Measurements from ENCODE around the gene TRAM2.

The TRAM2 gene

DNA sequence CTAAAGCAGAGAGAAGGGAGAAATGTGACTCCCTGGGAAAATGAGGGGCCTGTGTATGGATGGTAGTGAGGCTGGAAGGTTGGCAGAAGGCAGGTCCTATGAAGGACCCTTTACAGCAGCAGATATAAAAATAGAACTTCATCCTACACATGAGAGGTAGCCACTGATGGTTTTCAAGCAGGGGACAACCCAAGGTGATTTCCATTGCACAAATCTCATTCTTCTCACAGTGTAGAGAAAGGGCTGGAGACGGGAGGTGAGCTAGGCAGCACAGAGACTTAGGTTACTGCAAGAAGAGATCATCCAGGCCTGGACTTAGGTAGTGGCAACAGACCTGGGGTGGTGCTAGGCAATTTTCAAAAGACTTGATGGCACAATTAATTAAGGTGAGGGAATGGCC, 30.7 kb downstream of the TRAM2 start:
- Histone ChIP-seq H3K18ac (ENCODE audit: low read length) (no peak overlapping the region), H3K14ac (ENCODE audit: low read length) (no peak overlapping the region), H3K9ac (ENCODE audit: low read length) (no peak overlapping the region), H4K8ac (ENCODE audit: low read depth, low read length) (no peak overlapping the region), H3K23ac (ENCODE audit: low read length) (no peak overlapping the region), H3K4ac (ENCODE audit: low read depth, low read length) (no peak overlapping the region), H3K4me3 (ENCODE audit: low read depth, low read length) (no peak overlapping the region), H3K79me1 (ENCODE audit: low read length) (peaks cover 2% of the 10 kb centered on the region), H3K36me3 (ENCODE audit: control insufficient read depth in 1 of 2, insufficient read depth in 2 of 2, low read length in 2 of 2) (no peaks in the 10 kb centered on the region), H2BK120ac (ENCODE audit: insufficient read depth, low read length, poor library complexity) (no peak overlapping the region), H3K27me3 (ENCODE audit: insufficient read depth, low read length) (no peaks in the 10 kb centered on the region), H2BK12ac (ENCODE audit: low read length) (no peak overlapping the region), H3K79me2 (ENCODE audit: control insufficient read depth, insufficient read depth, low read length, poor library complexity) (peaks cover 2% of the 10 kb centered on the region), H3K4me1 (ENCODE audit: control insufficient read depth in 1 of 2, insufficient read depth in 2 of 2, low read length in 2 of 2) (peaks cover 20 to 28% of the 10 kb centered on the region in 2 experiments), H2AFZ (ENCODE audit: insufficient read depth, low read length, poor library complexity) (no peak overlapping the region), H3K4me2 (ENCODE audit: low read length) (no peak overlapping the region), H2AK5ac (ENCODE audit: low read length) (no peak overlapping the region), H2BK5ac (ENCODE audit: low read depth, low read length, poor library complexity) (no peak overlapping the region), H4K12ac (ENCODE audit: low read depth, low read length) (no peak overlapping the region), H3K27ac (ENCODE audit: low read depth, low read length) (no peak overlapping the region), H3K9me3 (ENCODE audit: insufficient read depth, low read depth, low read length) (no peaks in the 10 kb centered on the region), H4K91ac (ENCODE audit: low read depth, low read length) (no peak overlapping the region)
- WGBS (ENCODE audit: extremely low coverage, insufficient coverage, insufficient read length) = no CpG with 5 or more reads among the region's 1 CpG
- DNase-seq = no peak

DNA sequence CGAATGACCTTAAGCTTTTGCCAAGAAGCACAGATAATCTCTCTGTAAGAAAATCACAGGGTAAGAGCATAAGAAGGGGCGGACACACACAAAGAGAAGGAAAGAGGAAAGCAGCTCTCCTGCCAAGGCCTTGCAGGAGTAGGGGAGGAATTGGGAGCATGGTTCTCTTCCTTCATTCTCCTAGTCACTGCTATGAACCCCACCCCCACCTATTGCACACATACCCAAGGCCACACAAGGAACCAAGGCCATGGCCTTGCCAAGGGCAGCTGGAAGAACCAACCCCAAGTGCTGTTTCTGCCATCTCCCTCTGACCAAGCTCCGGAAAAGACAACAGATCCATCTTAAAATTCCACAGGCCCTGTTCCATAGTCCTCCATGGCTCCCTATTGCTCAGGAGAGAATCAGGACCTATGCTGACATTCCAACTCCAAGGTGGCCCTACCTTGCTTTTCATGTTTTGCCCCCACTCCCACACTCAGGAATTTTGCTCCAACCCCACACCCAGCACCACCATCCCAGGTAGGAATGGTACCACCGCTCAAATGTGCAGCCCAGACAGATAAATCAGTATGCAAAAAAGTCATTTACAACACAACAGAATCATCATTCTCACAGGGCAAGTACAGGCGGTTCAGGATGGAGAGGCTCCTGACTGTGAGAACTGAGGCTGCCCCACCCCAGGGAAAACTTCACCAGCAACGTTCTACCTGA, 31.3 kb downstream of the TRAM2 start:
- Histone ChIP-seq H2BK12ac (ENCODE audit: low read length) (peak overlapping the region; percentile 54), H2BK120ac (ENCODE audit: insufficient read depth, low read length, poor library complexity) (no peak overlapping the region), H3K4me3 (ENCODE audit: low read depth, low read length) (no peak overlapping the region), H4K12ac (ENCODE audit: low read depth, low read length) (no peak overlapping the region), H3K14ac (ENCODE audit: low read length) (peak overlapping the region; percentile 29), H3K18ac (ENCODE audit: low read length) (peak overlapping the region; percentile 10), H3K36me3 (ENCODE audit: control insufficient read depth in 1 of 2, insufficient read depth in 2 of 2, low read length in 2 of 2) (no peaks in the 10 kb centered on the region), H4K91ac (ENCODE audit: low read depth, low read length) (peak overlapping the region; percentile 33), H3K27me3 (ENCODE audit: insufficient read depth, low read length) (no peaks in the 10 kb centered on the region), H3K9me3 (ENCODE audit: insufficient read depth, low read depth, low read length) (no peaks in the 10 kb centered on the region), H3K27ac (ENCODE audit: low read depth, low read length) (no peak overlapping the region), H3K79me2 (ENCODE audit: control insufficient read depth, insufficient read depth, low read length, poor library complexity) (peaks cover 2% of the 10 kb centered on the region), H3K4me2 (ENCODE audit: low read length) (no peak overlapping the region), H2BK5ac (ENCODE audit: low read depth, low read length, poor library complexity) (no peak overlapping the region), H3K79me1 (ENCODE audit: low read length) (peaks cover 2% of the 10 kb centered on the region), H2AK5ac (ENCODE audit: low read length) (no peak overlapping the region), H3K9ac (ENCODE audit: low read length) (no peak overlapping the region), H2AFZ (ENCODE audit: insufficient read depth, low read length, poor library complexity) (no peak overlapping the region), H3K23ac (ENCODE audit: low read length) (no peak overlapping the region), H4K8ac (ENCODE audit: low read depth, low read length) (peak overlapping the region; percentile 27), H3K4me1 (ENCODE audit: control insufficient read depth in 1 of 2, insufficient read depth in 2 of 2, low read length in 2 of 2) (peaks cover 15 to 22% of the 10 kb centered on the region in 2 experiments), H3K4ac (ENCODE audit: low read depth, low read length) (peak overlapping the region; percentile 9)
- WGBS (ENCODE audit: extremely low coverage, insufficient coverage, insufficient read length) = no CpG with 5 or more reads among the region's 6 CpGs
- no peak for DNase-seq

DNA sequence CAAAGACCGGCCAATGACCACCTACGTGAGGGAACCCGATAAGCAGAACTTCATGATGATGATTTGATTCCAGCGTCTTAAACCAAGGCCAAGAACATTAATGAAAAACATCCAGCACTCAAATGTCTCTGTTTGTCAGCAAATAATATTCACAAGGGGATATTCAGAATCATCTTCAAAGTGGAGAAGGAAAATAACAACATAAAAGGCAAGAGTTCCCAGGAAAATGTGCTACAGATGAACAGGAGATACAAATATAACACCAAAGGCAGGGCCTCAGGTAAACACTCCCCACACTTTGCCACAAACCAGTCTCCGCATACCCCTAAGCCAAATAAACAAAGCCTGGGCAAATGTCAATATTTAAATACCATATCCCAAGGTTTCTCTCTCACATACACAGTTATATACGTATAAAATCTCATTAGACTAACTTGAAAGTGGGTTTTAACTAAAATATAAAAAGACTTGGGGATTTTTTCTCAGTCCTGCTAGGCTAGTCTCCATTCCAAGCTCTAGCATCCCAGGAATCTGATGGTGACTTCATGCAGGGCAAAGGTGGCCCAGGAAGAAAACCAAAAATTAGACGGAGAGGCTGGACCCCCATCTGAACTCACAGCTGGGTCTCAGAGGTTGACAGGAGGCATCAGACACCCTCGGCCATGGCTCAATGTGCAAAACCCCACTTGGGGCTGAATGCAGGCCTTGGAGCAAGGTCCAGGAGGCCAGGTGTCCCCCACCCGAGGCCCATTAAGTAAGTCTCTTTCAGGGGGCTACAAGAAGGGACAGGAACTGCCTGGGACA, 32.1 kb downstream of the TRAM2 start:
- H3K79me1 ChIP-seq (ENCODE audit: low read length) = peaks cover 2% of the 10 kb centered on the region
- no CpG with 5 or more reads among the region's 9 CpGs for WGBS (ENCODE audit: extremely low coverage, insufficient coverage, insufficient read length)
- no peak overlapping the region for H3K27ac ChIP-seq (ENCODE audit: low read depth, low read length)
- H3K9me3 ChIP-seq (ENCODE audit: insufficient read depth, low read depth, low read length) = no peaks in the 10 kb centered on the region
- H2BK12ac ChIP-seq (ENCODE audit: low read length) = peak overlapping the region; percentile 54
- peak overlapping the region; percentile 10 for H3K18ac ChIP-seq (ENCODE audit: low read length)
- no peak overlapping the region for H3K23ac ChIP-seq (ENCODE audit: low read length)
- H3K4me1 ChIP-seq (ENCODE audit: control insufficient read depth in 1 of 2, insufficient read depth in 2 of 2, low read length in 2 of 2) = peaks cover 14 to 21% of the 10 kb centered on the region in 2 experiments
- peak overlapping the region; percentile 11 for H3K4me2 ChIP-seq (ENCODE audit: low read length)
- peak overlapping the region; percentile 33 for H4K91ac ChIP-seq (ENCODE audit: low read depth, low read length)
- no peak overlapping the region for H3K4me3 ChIP-seq (ENCODE audit: low read depth, low read length)
- DNase-seq = peak in 1 of 2 donors; percentile 57
- H4K12ac ChIP-seq (ENCODE audit: low read depth, low read length) = no peak overlapping the region
- H3K14ac ChIP-seq (ENCODE audit: low read length) = peak overlapping the region; percentile 29
- H2AK5ac ChIP-seq (ENCODE audit: low read length) = no peak overlapping the region
- peaks cover 2% of the 10 kb centered on the region for H3K79me2 ChIP-seq (ENCODE audit: control insufficient read depth, insufficient read depth, low read length, poor library complexity)
- no peak overlapping the region for H2BK5ac ChIP-seq (ENCODE audit: low read depth, low read length, poor library complexity)
- no peak overlapping the region for H2BK120ac ChIP-seq (ENCODE audit: insufficient read depth, low read length, poor library complexity)
- peak overlapping the region; percentile 9 for H3K4ac ChIP-seq (ENCODE audit: low read depth, low read length)
- no peak overlapping the region for H2AFZ ChIP-seq (ENCODE audit: insufficient read depth, low read length, poor library complexity)
- no peak overlapping the region for H3K9ac ChIP-seq (ENCODE audit: low read length)
- no peaks in the 10 kb centered on the region for H3K27me3 ChIP-seq (ENCODE audit: insufficient read depth, low read length)
- peak overlapping the region; percentile 27 for H4K8ac ChIP-seq (ENCODE audit: low read depth, low read length)
- no peaks in the 10 kb centered on the region for H3K36me3 ChIP-seq (ENCODE audit: control insufficient read depth in 1 of 2, insufficient read depth in 2 of 2, low read length in 2 of 2)

GRCh38 chr6:52543729-52544601, 32.9 kb downstream of the TRAM2 start:
- WGBS (ENCODE audit: extremely low coverage, insufficient coverage, insufficient read length) = no CpG with 5 or more reads among the region's 10 CpGs
- no peak overlapping the region for H3K23ac ChIP-seq (ENCODE audit: low read length)
- peaks cover 2% of the 10 kb centered on the region for H3K79me2 ChIP-seq (ENCODE audit: control insufficient read depth, insufficient read depth, low read length, poor library complexity)
- no peak overlapping the region for H3K9ac ChIP-seq (ENCODE audit: low read length)
- H3K4ac ChIP-seq (ENCODE audit: low read depth, low read length) = no peak overlapping the region
- H3K27ac ChIP-seq (ENCODE audit: low read depth, low read length) = no peak overlapping the region
- peak overlapping the region; percentile 2 for H4K91ac ChIP-seq (ENCODE audit: low read depth, low read length)
- peaks cover 16 to 24% of the 10 kb centered on the region in 2 experiments for H3K4me1 ChIP-seq (ENCODE audit: control insufficient read depth in 1 of 2, insufficient read depth in 2 of 2, low read length in 2 of 2)
- no peak overlapping the region for H2AK5ac ChIP-seq (ENCODE audit: low read length)
- no peak overlapping the region for H4K12ac ChIP-seq (ENCODE audit: low read depth, low read length)
- no peaks in the 10 kb centered on the region for H3K9me3 ChIP-seq (ENCODE audit: insufficient read depth, low read depth, low read length)
- H3K79me1 ChIP-seq (ENCODE audit: low read length) = peaks cover 2% of the 10 kb centered on the region
- no peak overlapping the region for H3K18ac ChIP-seq (ENCODE audit: low read length)
- H3K14ac ChIP-seq (ENCODE audit: low read length) = no peak overlapping the region
- H3K4me2 ChIP-seq (ENCODE audit: low read length) = no peak overlapping the region
- H2AFZ ChIP-seq (ENCODE audit: insufficient read depth, low read length, poor library complexity) = no peak overlapping the region
- H4K8ac ChIP-seq (ENCODE audit: low read depth, low read length) = no peak overlapping the region
- no peaks in the 10 kb centered on the region for H3K36me3 ChIP-seq (ENCODE audit: control insufficient read depth in 1 of 2, insufficient read depth in 2 of 2, low read length in 2 of 2)
- no peak overlapping the region for H2BK120ac ChIP-seq (ENCODE audit: insufficient read depth, low read length, poor library complexity)
- no peak overlapping the region for H2BK5ac ChIP-seq (ENCODE audit: low read depth, low read length, poor library complexity)
- peak overlapping the region; percentile 2 for H2BK12ac ChIP-seq (ENCODE audit: low read length)
- H3K4me3 ChIP-seq (ENCODE audit: low read depth, low read length) = no peak overlapping the region
- DNase-seq = no peak
- H3K27me3 ChIP-seq (ENCODE audit: insufficient read depth, low read length) = no peaks in the 10 kb centered on the region

Data from trophoblast cell (in vitro differentiated cells and primary cell).